ENCODE data around the gene GHRH.
A peak's percentile ranks its signal among the peaks of the same experiment; 100 is the strongest.

Gene GHRH

DNA sequence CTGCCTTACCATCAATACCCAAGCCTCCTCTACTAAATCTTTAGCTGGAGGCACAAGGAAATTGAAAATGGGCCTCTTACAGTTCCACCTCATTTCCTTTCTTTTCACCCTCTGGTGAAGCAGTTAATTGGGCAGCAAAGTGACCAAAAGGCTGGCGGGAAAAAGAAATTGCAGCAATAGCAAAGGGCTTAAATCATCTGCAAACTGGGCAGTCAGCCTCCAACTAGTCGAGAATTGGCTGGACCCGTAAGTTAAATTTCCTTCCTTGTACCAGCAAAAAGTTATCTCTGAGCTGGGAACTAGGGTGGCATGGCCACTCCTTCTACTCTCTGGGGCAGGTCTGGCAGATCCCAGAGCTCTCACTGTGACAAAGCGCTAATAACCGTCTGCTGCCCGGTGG lies 33.5 kb downstream of the GHRH start:
- Mint-ChIP-seq H3K4me3 (no peak overlapping the region), H3K9me3 (ENCODE audit: low read depth) (no peaks in the 10 kb centered on the region), H3K27me3 (no peaks in the 10 kb centered on the region), H3K27ac (no peak overlapping the region), H3K36me3 (peaks cover 12% of the 10 kb centered on the region), H3K4me1 (ENCODE audit: low read depth) (no peaks in the 10 kb centered on the region)

- Mint-ChIP-seq H3K27ac (no peak overlapping the region), H3K9me3 (ENCODE audit: low read depth) (no peaks in the 10 kb centered on the region), H3K4me1 (ENCODE audit: low read depth) (no peaks in the 10 kb centered on the region), H3K36me3 (peaks cover 9% of the 10 kb centered on the region), H3K4me3 (no peak overlapping the region), H3K27me3 (no peaks in the 10 kb centered on the region)
Measured at GRCh38 chr20:37226889-37227288, 34.7 kb downstream of the GHRH start.

GRCh38 chr20:37225146-37225545 lies 36.5 kb downstream of the GHRH start:
- Mint-ChIP-seq H3K36me3 (peaks cover 7% of the 10 kb centered on the region), H3K27ac (no peak overlapping the region), H3K27me3 (no peaks in the 10 kb centered on the region), H3K4me3 (no peak overlapping the region), H3K4me1 (ENCODE audit: low read depth) (no peaks in the 10 kb centered on the region), H3K9me3 (ENCODE audit: low read depth) (no peaks in the 10 kb centered on the region)

DNA sequence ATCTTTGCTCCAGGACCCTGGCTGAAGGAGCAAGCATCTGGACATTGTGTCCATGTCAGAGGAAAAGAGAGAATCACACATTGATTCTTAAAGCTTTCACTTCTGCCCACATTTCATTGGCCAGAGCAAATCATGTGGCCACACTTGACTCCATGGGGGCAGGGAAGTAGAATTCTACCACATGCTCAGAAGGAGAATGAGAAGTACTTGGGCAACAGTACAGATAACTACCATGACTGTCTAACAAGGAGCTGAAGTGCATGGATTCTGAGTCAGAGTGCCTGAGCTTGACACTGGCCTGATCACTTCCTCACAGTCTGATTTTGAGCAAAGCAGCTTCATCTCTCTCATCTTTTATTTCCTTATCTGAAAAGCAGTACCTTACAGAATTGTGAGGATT lies 38.6 kb downstream of the GHRH start:
- Mint-ChIP-seq H3K9me3 (ENCODE audit: low read depth) (no peaks in the 10 kb centered on the region), H3K27ac (no peak overlapping the region), H3K27me3 (no peaks in the 10 kb centered on the region), H3K36me3 (peaks cover 6% of the 10 kb centered on the region), H3K4me3 (no peak overlapping the region), H3K4me1 (ENCODE audit: low read depth) (no peaks in the 10 kb centered on the region)

DNA sequence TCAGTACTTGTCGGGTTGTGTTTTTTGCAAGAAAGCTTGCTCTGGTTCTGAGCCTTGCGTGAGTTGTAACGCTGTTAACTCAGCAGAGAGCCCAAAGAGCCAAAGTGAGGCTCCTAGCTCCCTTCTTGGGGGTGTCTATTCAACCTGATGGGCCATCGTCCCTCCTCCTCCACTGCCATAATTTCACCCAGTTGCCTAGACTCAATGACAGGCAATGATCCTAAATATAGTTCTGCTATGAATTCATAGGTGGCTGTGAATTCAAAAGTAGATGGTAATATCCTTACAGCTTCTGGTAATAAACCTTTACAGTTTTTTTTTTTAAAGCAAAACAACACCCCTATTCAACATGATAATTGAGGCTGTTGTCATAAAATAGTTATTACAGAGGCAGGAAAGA lies 39.5 kb downstream of the GHRH start:
- no peaks in the 10 kb centered on the region for H3K9me3 Mint-ChIP-seq (ENCODE audit: low read depth)
- no peaks in the 10 kb centered on the region for H3K27me3 Mint-ChIP-seq
- no peak overlapping the region for H3K27ac Mint-ChIP-seq
- no peak overlapping the region for H3K4me3 Mint-ChIP-seq
- no peaks in the 10 kb centered on the region for H3K4me1 Mint-ChIP-seq (ENCODE audit: low read depth)
- H3K36me3 Mint-ChIP-seq, result peaks cover 6% of the 10 kb centered on the region

- no peaks in the 10 kb centered on the region for H3K4me1 Mint-ChIP-seq (ENCODE audit: low read depth)
- no peak overlapping the region for H3K4me3 Mint-ChIP-seq
- H3K36me3 Mint-ChIP-seq, result peaks cover 6% of the 10 kb centered on the region
- H3K27ac Mint-ChIP-seq, result no peak overlapping the region
- H3K27me3 Mint-ChIP-seq, result no peaks in the 10 kb centered on the region
- no peaks in the 10 kb centered on the region for H3K9me3 Mint-ChIP-seq (ENCODE audit: low read depth)
Measured at GRCh38 chr20:37220731-37221130, 40.9 kb downstream of the GHRH start.

DNA sequence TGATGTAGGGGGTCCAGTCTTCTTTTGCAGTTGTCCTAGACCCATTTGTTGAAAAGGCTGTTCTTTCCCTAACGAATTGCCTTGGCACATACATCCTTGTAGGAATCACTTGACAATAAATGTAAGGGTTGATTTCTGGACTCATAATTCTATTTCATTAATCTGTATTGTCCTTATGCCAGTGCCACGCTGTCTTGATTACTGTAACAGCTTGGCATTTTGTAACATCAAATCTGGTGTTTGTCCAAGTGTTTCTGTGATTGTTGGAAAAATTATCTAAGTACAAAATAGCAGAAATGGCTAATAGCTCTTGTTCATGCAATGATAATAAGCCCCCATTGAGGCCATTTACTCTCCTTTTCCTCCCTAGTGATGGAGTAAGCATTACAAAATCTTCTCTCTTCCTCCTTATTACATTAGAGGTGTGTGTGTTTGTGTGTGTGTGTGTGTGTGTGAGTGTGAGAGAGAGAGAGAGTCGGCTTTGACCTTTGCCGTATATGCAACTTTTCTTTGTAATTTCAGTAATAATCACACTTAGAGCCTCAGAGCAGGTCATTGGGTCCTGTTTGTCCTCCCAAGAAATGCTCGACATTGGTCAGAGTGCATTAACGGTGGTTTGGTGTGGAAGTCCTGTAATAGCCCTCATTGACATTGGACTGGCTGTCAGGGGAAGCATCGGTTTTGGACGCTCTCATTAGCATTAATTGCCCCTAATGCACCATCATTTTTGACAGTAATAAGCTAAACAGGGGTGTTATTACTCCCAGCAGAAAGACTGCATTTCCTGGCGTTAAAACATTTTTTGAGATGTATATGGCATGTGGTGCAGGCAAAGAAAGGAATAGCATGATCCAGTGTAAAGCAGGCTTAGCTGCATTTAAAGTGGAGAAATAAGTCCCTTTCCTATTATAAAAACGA lies 41.6 kb downstream of the GHRH start:
- peak overlapping the region; percentile 6 for H3K27ac Mint-ChIP-seq
- no peaks in the 10 kb centered on the region for H3K9me3 Mint-ChIP-seq (ENCODE audit: low read depth)
- no peak overlapping the region for H3K4me3 Mint-ChIP-seq
- H3K27me3 Mint-ChIP-seq, result no peaks in the 10 kb centered on the region
- H3K36me3 Mint-ChIP-seq, result peaks cover 4% of the 10 kb centered on the region
- peaks cover 2% of the 10 kb centered on the region for H3K4me1 Mint-ChIP-seq (ENCODE audit: low read depth)

DNA sequence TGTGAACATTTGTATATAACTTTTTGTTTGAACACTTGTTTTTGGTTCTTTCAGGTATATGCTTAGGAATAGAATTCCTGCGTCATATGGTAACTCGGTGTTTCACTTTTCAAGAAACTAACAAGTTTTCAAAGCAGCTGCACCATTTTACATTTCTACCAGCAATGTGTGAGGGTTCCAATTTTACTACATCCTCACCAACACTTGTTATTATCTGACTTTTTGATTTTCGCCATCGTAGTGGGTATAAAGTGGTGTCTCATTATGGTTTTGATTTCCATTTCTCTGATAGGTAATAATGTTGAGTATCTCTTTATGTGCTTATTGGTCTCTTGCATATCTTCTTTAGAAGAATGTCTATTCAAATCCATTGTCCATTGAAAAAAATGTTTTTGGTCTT lies 42.6 kb downstream of the GHRH start:
- Mint-ChIP-seq H3K36me3 (peaks cover 5% of the 10 kb centered on the region), H3K4me3 (no peak overlapping the region), H3K27ac (no peak overlapping the region), H3K4me1 (ENCODE audit: low read depth) (peaks cover 2% of the 10 kb centered on the region), H3K27me3 (no peaks in the 10 kb centered on the region), H3K9me3 (ENCODE audit: low read depth) (no peaks in the 10 kb centered on the region)

- Mint-ChIP-seq H3K4me3 (no peak overlapping the region), H3K27ac (no peak overlapping the region), H3K36me3 (peaks cover 5% of the 10 kb centered on the region), H3K4me1 (ENCODE audit: low read depth) (peaks cover 2% of the 10 kb centered on the region), H3K9me3 (ENCODE audit: low read depth) (no peaks in the 10 kb centered on the region), H3K27me3 (no peaks in the 10 kb centered on the region)
Measured at GRCh38 chr20:37218441-37218840, 43.2 kb downstream of the GHRH start.

DNA sequence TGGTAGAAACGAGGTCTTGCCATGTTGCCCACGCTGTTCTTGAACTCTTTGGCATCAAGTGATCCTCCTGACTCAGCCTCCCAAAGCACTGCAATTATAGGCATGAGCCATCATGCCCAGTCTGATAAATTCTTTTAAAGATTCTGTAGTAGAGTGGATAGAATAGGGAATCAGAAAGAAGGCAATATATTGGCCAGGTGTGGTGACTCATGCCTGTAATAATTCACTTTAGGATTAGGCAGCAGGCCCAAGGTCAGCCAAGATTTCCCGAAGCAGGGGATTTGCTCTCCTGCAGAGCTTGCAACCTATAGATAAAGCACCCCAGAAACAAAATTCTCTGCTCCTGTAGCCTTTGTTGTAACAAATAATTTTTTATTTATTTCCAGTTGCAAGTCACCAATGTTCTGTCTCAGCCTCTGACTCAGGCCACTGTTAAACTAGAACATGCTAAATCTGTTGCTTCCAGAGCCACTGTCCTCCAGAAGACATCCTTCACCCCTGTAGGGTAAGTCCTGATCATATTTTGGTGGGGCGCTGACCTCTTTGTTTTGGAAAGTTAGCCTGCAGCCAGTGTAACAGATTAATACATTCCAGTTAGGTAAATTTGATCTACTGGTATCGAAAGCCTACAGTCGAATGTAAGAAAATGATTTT lies 51.8 kb downstream of the GHRH start:
- Mint-ChIP-seq H3K9me3 (ENCODE audit: low read depth) (no peaks in the 10 kb centered on the region), H3K27me3 (no peaks in the 10 kb centered on the region), H3K27ac (no peak overlapping the region), H3K36me3 (peaks cover 17% of the 10 kb centered on the region), H3K4me1 (ENCODE audit: low read depth) (peaks cover 1% of the 10 kb centered on the region), H3K4me3 (no peak overlapping the region)

- H3K27me3 Mint-ChIP-seq, result no peaks in the 10 kb centered on the region
- no peaks in the 10 kb centered on the region for H3K9me3 Mint-ChIP-seq (ENCODE audit: low read depth)
- H3K36me3 Mint-ChIP-seq, result peaks cover 14% of the 10 kb centered on the region
- no peak overlapping the region for H3K27ac Mint-ChIP-seq
- H3K4me3 Mint-ChIP-seq, result no peak overlapping the region
- H3K4me1 Mint-ChIP-seq (ENCODE audit: low read depth), result peaks cover 1% of the 10 kb centered on the region
Measured at GRCh38 chr20:37209193-37209592, 52.4 kb downstream of the GHRH start.

GRCh38 chr20:37207171-37207570 lies 54.4 kb downstream of the GHRH start:
- Mint-ChIP-seq H3K9me3 (ENCODE audit: low read depth) (no peaks in the 10 kb centered on the region), H3K4me1 (ENCODE audit: low read depth) (peaks cover 1% of the 10 kb centered on the region), H3K4me3 (no peak overlapping the region), H3K27me3 (no peaks in the 10 kb centered on the region), H3K36me3 (peaks cover 16% of the 10 kb centered on the region), H3K27ac (no peak overlapping the region)

DNA sequence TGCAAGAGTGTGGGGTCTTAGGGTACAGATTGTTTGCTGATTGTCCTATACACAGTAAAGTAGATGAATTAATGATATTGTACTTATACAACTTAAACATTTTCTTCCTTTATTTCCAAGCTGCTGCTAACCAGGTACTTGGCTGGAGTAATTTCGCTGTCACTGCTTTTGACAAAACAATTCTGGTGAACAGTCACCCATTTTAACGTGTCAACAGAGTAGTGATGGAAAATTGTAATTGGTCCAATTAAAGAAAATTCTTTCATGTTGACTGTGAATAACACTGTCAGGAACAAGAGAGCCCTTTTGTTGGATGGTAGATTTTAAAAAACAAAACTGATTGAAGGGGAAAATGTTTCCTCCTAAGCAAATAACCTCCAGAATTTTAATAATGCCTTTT lies 55.8 kb downstream of the GHRH start:
- Mint-ChIP-seq H3K9me3 (ENCODE audit: low read depth) (no peaks in the 10 kb centered on the region), H3K36me3 (peaks cover 14% of the 10 kb centered on the region), H3K27ac (no peak overlapping the region)

GRCh38 chr20:37205130-37205529 lies 56.5 kb downstream of the GHRH start:
- H3K27ac Mint-ChIP-seq, result no peak overlapping the region
- no peaks in the 10 kb centered on the region for H3K27me3 Mint-ChIP-seq
- H3K4me3 Mint-ChIP-seq, result no peak overlapping the region
- H3K36me3 Mint-ChIP-seq, result peaks cover 17% of the 10 kb centered on the region
- peaks cover 3% of the 10 kb centered on the region for H3K4me1 Mint-ChIP-seq (ENCODE audit: low read depth)
- H3K9me3 Mint-ChIP-seq (ENCODE audit: low read depth), result no peaks in the 10 kb centered on the region

More for the DNA sequence above, 55.8 kb downstream of the GHRH start:
- Mint-ChIP-seq H3K4me3 (no peak overlapping the region), H3K4me1 (ENCODE audit: low read depth) (peaks cover 3% of the 10 kb centered on the region), H3K27me3 (no peaks in the 10 kb centered on the region)

DNA sequence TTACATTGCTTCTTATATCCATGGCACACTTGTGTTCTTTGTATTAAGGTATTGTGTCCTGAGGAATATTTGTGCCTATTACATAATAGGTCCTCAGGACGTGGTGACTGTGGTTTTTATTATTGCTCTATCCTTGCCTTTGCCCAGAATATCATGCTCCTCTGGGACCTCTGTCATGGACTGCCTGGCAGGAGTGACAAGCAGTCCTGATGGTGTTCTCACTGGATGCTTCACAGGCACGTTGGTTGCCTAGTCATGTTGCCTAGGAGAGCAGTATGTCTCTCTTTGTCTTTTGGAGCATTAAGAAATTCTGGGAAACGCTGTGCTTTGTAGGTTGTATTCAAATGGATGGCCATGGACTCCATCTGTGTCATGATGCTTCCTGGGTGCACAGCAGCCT lies 57.6 kb downstream of the GHRH start:
- Mint-ChIP-seq H3K27me3 (no peaks in the 10 kb centered on the region), H3K4me3 (no peak overlapping the region), H3K36me3 (peaks cover 17% of the 10 kb centered on the region), H3K9me3 (ENCODE audit: low read depth) (no peaks in the 10 kb centered on the region), H3K27ac (no peak overlapping the region), H3K4me1 (ENCODE audit: low read depth) (peaks cover 3% of the 10 kb centered on the region)
